Fibroblast of villous mesenchyme (primary cell): ENCODE measurements around the gene CD47. TPM values are rescaled to one million over a fixed set of nuclear protein-coding genes. Genes with fewer than 3 reads are reported as not detected.

ENCODE experiments used
- DNase-seq: peaks from one replicate; pipeline ENCODE4 v3.0.0-alpha.2; 2010; ENCODE audit warnings: low read depth
- H3K4me3 ChIP-seq: 2 replicates; pipeline ENCODE4 v1.5.1; 2011; ENCODE audit warnings: low read depth, mild to moderate bottlenecking, low read length
- total RNA-seq: library from RNA; depleted of rRNA; stranded (reverse); fragments of >200 nt; gene quantifications from 2 replicates; pipeline ENCODE4 v1.2.3, GENCODE V29; 2012
- TF ChIP-seq, protein P1 (sequence below): IDR thresholded peaks from 2 replicates; pipeline ENCODE4 v1.5.1; 2012; ENCODE audit warnings: low read depth, mild to moderate bottlenecking, low read length; ENCODE audit not compliant: insufficient read depth

The CD47 gene
- total RNA-seq, 1 donor = 76.4 TPM

DNA sequence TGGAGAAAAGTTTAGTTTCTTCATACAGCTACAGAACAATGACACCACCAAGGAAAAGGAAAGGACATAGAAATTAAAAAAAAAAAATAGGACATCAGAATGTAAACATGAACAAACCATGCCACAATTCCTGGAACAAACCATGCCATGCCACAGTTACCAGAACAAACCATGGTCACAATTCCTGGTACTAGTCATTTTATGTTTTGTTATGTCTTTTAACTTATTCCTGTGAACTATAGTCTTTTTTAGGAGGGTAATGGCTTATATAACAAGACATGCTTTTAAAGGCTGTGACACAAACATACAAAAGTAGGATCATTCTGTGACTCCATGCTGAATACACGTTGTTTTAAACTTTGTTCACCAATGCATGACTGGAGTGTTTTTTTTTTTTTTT, 42.8 kb downstream of the CD47 start:
- no peak for DNase-seq
- TF ChIP-seq, protein P1, sequence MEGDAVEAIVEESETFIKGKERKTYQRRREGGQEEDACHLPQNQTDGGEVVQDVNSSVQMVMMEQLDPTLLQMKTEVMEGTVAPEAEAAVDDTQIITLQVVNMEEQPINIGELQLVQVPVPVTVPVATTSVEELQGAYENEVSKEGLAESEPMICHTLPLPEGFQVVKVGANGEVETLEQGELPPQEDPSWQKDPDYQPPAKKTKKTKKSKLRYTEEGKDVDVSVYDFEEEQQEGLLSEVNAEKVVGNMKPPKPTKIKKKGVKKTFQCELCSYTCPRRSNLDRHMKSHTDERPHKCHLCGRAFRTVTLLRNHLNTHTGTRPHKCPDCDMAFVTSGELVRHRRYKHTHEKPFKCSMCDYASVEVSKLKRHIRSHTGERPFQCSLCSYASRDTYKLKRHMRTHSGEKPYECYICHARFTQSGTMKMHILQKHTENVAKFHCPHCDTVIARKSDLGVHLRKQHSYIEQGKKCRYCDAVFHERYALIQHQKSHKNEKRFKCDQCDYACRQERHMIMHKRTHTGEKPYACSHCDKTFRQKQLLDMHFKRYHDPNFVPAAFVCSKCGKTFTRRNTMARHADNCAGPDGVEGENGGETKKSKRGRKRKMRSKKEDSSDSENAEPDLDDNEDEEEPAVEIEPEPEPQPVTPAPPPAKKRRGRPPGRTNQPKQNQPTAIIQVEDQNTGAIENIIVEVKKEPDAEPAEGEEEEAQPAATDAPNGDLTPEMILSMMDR = no peak
- no peak overlapping the region for H3K4me3 ChIP-seq

DNA sequence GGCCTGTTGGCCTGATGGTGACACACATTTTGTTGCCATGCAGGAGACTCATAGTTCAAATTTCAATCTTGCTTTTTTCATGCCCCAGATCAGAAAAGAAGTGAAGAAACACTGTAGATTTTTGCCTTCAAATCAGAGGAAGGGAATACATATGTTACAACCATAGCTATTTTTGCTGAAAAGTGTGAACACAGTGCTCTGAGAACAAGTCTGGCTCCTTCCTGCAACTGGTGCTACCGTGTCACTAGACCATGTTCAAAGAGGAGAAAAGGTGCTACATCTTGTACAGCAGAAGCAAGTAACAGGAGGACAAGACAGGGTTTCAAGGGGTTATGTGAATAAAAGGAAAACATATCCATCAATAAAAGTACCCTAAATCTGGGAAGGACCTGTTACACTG, 44.6 kb downstream of the CD47 start:
- DNase-seq = no peak
- no peak overlapping the region for H3K4me3 ChIP-seq
- TF ChIP-seq, protein P1 = no peak

DNA sequence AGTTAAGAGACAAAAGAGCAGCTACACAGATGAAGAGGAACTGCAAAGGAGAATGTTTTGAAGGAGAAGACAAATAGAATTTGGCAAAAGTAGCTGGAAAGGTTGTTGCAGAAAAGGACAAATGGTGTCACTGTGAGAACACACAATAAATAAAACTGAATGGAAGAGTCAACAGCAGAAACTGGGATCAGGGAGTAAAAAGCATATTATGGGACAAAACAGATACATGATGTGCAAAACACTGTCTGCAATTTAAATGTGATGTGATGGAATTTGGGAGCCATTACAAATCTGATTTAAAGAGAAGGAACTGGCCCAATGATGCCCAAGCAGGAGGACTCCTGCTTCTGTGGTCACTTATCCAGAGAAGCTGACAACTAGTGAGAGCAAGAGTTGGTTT, 46.1 kb downstream of the CD47 start:
- H3K4me3 ChIP-seq = no peak overlapping the region
- TF ChIP-seq, protein P1 = no peak
- DNase-seq = no peak

DNA sequence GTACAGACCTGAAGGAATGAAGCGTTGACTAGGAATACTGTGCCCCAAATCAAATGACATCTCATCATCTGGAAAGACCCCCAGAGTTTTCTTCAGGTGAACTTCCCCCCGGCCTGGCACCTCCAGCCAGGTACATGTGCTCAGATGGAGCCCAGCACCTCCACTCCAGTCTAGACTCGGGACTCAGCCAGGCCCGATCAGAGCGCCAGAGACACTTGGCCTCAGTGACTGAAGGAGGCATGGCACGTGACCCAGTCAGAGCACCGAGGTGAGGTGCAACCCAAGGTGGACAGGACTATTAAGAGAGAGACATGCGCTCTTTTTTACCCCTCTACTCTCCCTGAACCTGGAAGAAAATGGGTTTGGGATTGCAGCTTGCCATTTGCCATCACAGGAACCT, 48.5 kb downstream of the CD47 start:
- H3K4me3 ChIP-seq = no peak overlapping the region
- TF ChIP-seq, protein P1 = no peak
- DNase-seq = no peak

DNA sequence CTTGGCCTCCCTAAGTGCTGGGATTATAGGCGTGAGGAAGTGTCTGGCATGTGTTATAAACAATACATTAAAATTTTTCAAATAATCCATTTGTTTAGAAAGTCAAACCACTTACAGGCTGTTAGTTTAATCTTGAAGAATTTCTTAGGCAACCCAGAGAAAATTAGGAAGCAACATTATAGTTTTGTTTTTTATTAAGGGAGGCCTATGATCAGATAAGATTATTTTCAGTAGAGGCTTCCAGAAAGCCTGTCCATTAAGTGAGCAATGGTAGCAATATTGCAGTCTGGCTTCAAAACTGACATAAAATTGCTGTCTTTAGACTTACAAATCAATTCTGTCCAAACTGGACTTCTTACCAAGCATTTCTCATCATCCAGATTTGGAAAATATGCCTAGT, 49.6 kb downstream of the CD47 start:
- H3K4me3 ChIP-seq = no peak overlapping the region
- peak; percentile 81 for DNase-seq
- TF ChIP-seq, protein P1 = no peak

DNA sequence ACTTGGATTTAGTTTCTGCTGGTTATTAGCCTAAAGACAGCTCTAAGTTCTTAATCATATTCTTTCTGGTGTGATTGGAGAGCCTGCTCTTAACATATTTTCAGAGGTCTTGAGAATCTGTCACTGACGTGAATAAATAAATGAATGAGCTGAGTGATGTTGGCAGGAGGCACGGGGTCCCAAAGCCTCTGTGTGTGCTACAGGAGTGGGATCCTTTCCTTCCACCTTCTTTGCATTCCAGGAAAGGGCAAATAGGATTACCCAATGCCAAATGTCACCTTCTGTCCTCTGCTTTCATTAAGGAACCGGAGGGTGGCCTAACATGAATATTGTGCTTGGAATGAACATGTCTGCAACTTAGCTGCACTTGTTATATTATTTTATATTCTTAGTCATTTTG, 53.1 kb downstream of the CD47 start:
- no peak for DNase-seq
- no peak overlapping the region for H3K4me3 ChIP-seq
- TF ChIP-seq, protein P1 = no peak

DNA sequence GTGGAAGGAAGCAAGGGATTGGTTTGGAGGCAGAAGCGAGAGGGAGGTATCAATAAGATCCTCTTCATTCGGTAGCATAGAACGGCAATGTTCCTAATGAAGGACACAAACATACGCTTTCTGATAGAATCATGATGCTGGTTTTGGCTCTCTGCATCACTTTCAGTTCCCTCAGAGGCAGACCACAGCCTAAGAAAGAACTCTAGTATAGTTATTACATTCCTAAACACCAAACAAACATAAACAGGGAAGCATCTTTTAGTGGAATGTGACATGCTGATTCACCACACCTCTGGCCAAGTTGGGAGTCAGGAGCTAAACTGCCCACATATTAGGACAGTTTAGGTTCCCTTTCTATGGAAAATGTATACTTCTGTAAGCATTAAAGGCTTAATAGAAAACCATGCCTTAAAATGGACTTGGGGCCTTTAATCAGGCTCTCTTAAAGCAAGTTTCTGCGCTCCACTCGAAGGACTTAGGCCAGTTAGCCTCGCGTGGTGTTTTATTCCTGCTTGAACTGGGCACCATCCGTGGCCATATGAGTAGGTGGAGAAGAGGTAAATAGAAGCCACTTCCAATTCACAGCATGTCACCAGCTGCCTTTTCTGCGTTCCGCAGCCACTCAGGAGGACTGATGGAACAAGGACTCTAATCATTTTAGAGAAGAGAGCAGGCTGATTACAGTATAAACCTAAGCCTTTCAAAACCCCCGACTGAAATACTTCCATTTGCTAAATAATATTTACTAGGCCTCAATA, 53.7 kb downstream of the CD47 start:
- peak; percentile 55 for DNase-seq
- TF ChIP-seq, protein P1 = no peak
- no peak overlapping the region for H3K4me3 ChIP-seq
